Naive thymus-derived CD4-positive, alpha-beta T cell (primary cell): ENCODE measurements around the gene CLCN7. TPM values are rescaled to one million over a fixed set of nuclear protein-coding genes. Genes with fewer than 3 reads are reported as not detected.
"Not testable (repeated sequence)": the region's sequence is repeated elsewhere in the genome, so short reads cannot be mapped to it uniquely, and the experiment has no call there.

Source experiments
- ATAC-seq: fragments of 150-1000 bp; cut with Tn5 transposase; 2 replicates; pipeline ENCODE4 v1.10.0; 2021; ENCODE audit warnings: mild to moderate bottlenecking, moderate library complexity
- CTCF ChIA-PET: fragments of 350-600 bp; sonication (Branson Sonifier 250); formaldehyde crosslinking; loops from one replicate; lab custom pipeline; 2021; ENCODE audit warnings: antibody characterized with exemption; lab: Charles Lee
- POLR2A ChIA-PET: fragments of 350-600 bp; sonication (Branson Sonifier 250); formaldehyde crosslinking; loops from one replicate; lab custom pipeline; 2021; ENCODE audit warnings: antibody characterized with exemption, inconsistent platforms; lab: Charles Lee
- DNase-seq, 9 donors: peaks; one replicate each; pipeline versions ENCODE4 v3.0.0 to v3.0.0-alpha.2; 2020 to 2022; ENCODE audit warnings: mixed read lengths in 1 of 9
- H3K27ac ChIP-seq: one replicate; pipeline ENCODE4 v1.7.0; 2013; ENCODE audit warnings: mild to moderate bottlenecking, low read depth, low read length, moderate library complexity
- H3K27me3 ChIP-seq, 2 donors: one replicate each; pipeline ENCODE4 v1.7.0; 2013; ENCODE audit warnings: low read length in 2 of 2, mild to moderate bottlenecking in 2 of 2, moderate library complexity in 2 of 2; ENCODE audit not compliant: control insufficient read depth in 2 of 2, insufficient read depth in 2 of 2
- H3K36me3 ChIP-seq, 3 experiments: 1 replicate in 2 of 3; 2 replicates in 1 of 3; pipeline ENCODE4 v1.7.0; 2013; ENCODE audit warnings: low read length in 3 of 3, mild to moderate bottlenecking in 3 of 3, moderate library complexity in 1 of 3; ENCODE audit not compliant: insufficient read depth in 3 of 3, control insufficient read depth in 2 of 3
- H3K4me1 ChIP-seq, 2 donors: one replicate each; pipeline ENCODE4 v1.7.0; 2013; ENCODE audit warnings: low read length in 2 of 2, mild to moderate bottlenecking in 2 of 2, moderate library complexity in 1 of 2; ENCODE audit not compliant: control insufficient read depth in 2 of 2, insufficient read depth in 2 of 2
- H3K4me3 ChIP-seq: 2 replicates; pipeline ENCODE4 v1.7.0; 2013; ENCODE audit warnings: mild to moderate bottlenecking, low read length
- H3K9me3 ChIP-seq, 3 experiments: 1 replicate in 2 of 3; 2 replicates in 1 of 3; pipeline ENCODE4 v1.7.0; 2013; ENCODE audit warnings: low read length in 3 of 3; ENCODE audit not compliant: control insufficient read depth in 2 of 3
- H3K27ac Mint-ChIP-seq, 9 donors: one replicate each; pipeline ENCODE4 v1.8.0; 2020 to 2022; ENCODE audit warnings: mixed read lengths in 9 of 9, mild to moderate bottlenecking in 8 of 9, moderate library complexity in 5 of 9, inconsistent platforms in 2 of 9
- H3K27me3 Mint-ChIP-seq, 5 donors: one replicate each; pipeline ENCODE4 v1.8.0; 2021 to 2022; ENCODE audit warnings: mixed read lengths in 5 of 5, mild to moderate bottlenecking in 1 of 5
- H3K36me3 Mint-ChIP-seq, 5 donors: one replicate each; pipeline ENCODE4 v1.8.0; 2020 to 2022; ENCODE audit warnings: mixed read lengths in 5 of 5, mild to moderate bottlenecking in 3 of 5, inconsistent platforms in 1 of 5
- H3K4me1 Mint-ChIP-seq, 7 donors: one replicate each; pipeline ENCODE4 v1.8.0; 2020 to 2022; ENCODE audit warnings: mixed read lengths in 7 of 7, mild to moderate bottlenecking in 3 of 7, inconsistent platforms in 1 of 7
- H3K4me3 Mint-ChIP-seq, 10 donors: one replicate each; pipeline ENCODE4 v1.8.0; 2020 to 2022; ENCODE audit warnings: mild to moderate bottlenecking in 10 of 10, mixed read lengths in 10 of 10, moderate library complexity in 6 of 10, inconsistent platforms in 2 of 10
- H3K9me3 Mint-ChIP-seq, 11 donors: one replicate each; pipeline ENCODE4 v1.8.0; 2020 to 2022; ENCODE audit warnings: mixed read lengths in 11 of 11, mild to moderate bottlenecking in 4 of 11, inconsistent platforms in 1 of 11, moderate library complexity in 1 of 11
- intact Hi-C, 2 donors: fragments of 100-400 bp; cut with micrococcal nuclease; formaldehyde crosslinking; loops; one replicate each; pipeline ENCODE4 v1.15.1; 2023
- polyA plus RNA-seq, 2 donors: library from polyadenylated mRNA; unstranded; fragments of 300-500 nt; fragmentation: Illumina TruSeq; gene quantifications; one replicate each; pipeline ENCODE4 v1.2.3, GENCODE V29; 2021
- total RNA-seq, 6 experiments: library from RNA in 5 of 6; stranded (reverse) in 5 of 6; gene quantifications; 1 replicate in 5 of 6; 2 replicates in 1 of 6; pipeline ENCODE4 v1.2.3 and lab custom pipeline; 2021 to 2026

The CLCN7 gene
- total and polyA plus RNA-seq, 7 experiments from 2014 or later, result 17.0 to 140 (median 106) TPM

DNA sequence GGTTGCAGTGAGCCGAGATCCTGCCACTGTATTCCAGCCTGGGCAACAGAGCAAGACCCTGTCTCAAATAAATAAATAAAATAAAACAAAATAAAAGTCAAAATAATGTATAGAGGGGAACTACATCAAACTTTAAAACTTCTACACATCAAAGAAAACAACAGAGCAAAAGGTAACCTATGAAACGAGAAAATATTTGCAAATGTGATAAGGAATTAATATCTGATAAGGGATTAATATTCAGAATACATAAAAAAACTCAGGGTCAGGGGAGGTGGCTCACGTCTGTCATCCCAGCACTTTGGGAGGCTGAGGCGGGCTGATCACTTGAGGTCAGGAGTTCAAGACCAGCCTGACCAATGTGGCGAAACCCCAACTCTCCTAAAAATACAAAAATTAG is 5.7 kb downstream of the CLCN7 start:
- H3K27me3 ChIP-seq, H3K4me3 ChIP-seq, DNase-seq, H3K36me3 Mint-ChIP-seq, H3K9me3 Mint-ChIP-seq, intact Hi-C loops, H3K27me3 Mint-ChIP-seq, ATAC-seq, H3K27ac ChIP-seq, H3K9me3 ChIP-seq, H3K27ac Mint-ChIP-seq, CTCF ChIA-PET: not testable (repeated sequence)
- Mint-ChIP-seq H3K4me3 (peak overlapping the region in 1 of 10 donors; percentile 38), H3K4me1 (peaks cover 13 to 47% (median 40%) of the 10 kb centered on the region in 7 donors)
- peaks cover 0 to 12% (median 4%) of the 10 kb centered on the region in 3 experiments for H3K36me3 ChIP-seq
- POLR2A ChIA-PET, result interaction anchor here (1.3 kb wide), 1 partner anchor 48 kb away, joined by 3 read pairs; no protein-coding TSS in a partner anchor
- peaks cover 5 to 12% of the 10 kb centered on the region in 2 donors for H3K4me1 ChIP-seq

- no peak overlapping the region for H3K27ac Mint-ChIP-seq
Measured at GRCh38 chr16:1468426-1468810, 6.4 kb downstream of the CLCN7 start.

GRCh38 chr16:1466968-1467521 is 7.8 kb downstream of the CLCN7 start:
- Histone ChIP-seq H3K27ac (no peak overlapping the region), H3K27me3 (no peaks in the 10 kb centered on the region), H3K4me1 (no peaks in the 10 kb centered on the region), H3K4me3 (no peak overlapping the region), H3K9me3 (no peaks in the 10 kb centered on the region), H3K36me3 (peaks cover 0 to 23% (median 4%) of the 10 kb centered on the region in 3 experiments)
- ChIA-PET POLR2A (no interaction called here), CTCF (no interaction called here)
- Mint-ChIP-seq H3K4me1 (peaks cover 4 to 30% (median 27%) of the 10 kb centered on the region in 7 donors), H3K9me3 (no peaks in the 10 kb centered on the region), H3K4me3 (peak overlapping the region in 1 of 10 donors; percentile 45), H3K27me3 (no peaks in the 10 kb centered on the region), H3K36me3 (peaks cover 0 to 13% (median 0%) of the 10 kb centered on the region in 5 donors), H3K27ac (no peak overlapping the region)
- ATAC-seq (peak; percentile 57), DNase-seq (no peak)
- intact Hi-C loops, result no loop called here

More at GRCh38 chr16:1468426-1468810, 6.4 kb downstream of the CLCN7 start:
- H3K9me3 ChIP-seq, result no peaks in the 10 kb centered on the region
- H3K4me1 Mint-ChIP-seq, result peaks cover 10 to 40% (median 37%) of the 10 kb centered on the region in 7 donors
- ChIA-PET POLR2A (no interaction called here), CTCF (no interaction called here)
- no peaks in the 10 kb centered on the region for H3K9me3 Mint-ChIP-seq
- no peaks in the 10 kb centered on the region for H3K27me3 Mint-ChIP-seq
- H3K4me1 ChIP-seq, result peaks cover 0 to 5% of the 10 kb centered on the region in 2 donors
- H3K4me3 Mint-ChIP-seq, result no peak overlapping the region
- ATAC-seq (no peak), DNase-seq (no peak)
- peaks cover 0 to 14% (median 4%) of the 10 kb centered on the region in 3 experiments for H3K36me3 ChIP-seq
- H3K27ac ChIP-seq, result no peak overlapping the region
- no peak overlapping the region for H3K4me3 ChIP-seq
- intact Hi-C loops, result no loop called here
- peaks cover 0 to 5% (median 0%) of the 10 kb centered on the region in 5 donors for H3K36me3 Mint-ChIP-seq
- no peaks in the 10 kb centered on the region for H3K27me3 ChIP-seq

GRCh38 chr16:1466054-1466453 is 8.8 kb downstream of the CLCN7 start:
- Histone ChIP-seq H3K4me1 (no peaks in the 10 kb centered on the region), H3K36me3 (peaks cover 0 to 32% (median 4%) of the 10 kb centered on the region in 3 experiments), H3K9me3 (no peaks in the 10 kb centered on the region), H3K27ac (no peak overlapping the region), H3K4me3 (no peak overlapping the region), H3K27me3 (no peaks in the 10 kb centered on the region)
- Mint-ChIP-seq H3K9me3 (no peaks in the 10 kb centered on the region), H3K4me3 (no peak overlapping the region), H3K27ac (peak overlapping the region in 1 of 9 donors; percentile 17), H3K4me1 (peaks cover 0 to 28% (median 19%) of the 10 kb centered on the region in 7 donors), H3K36me3 (peaks cover 0 to 13% (median 0%) of the 10 kb centered on the region in 5 donors), H3K27me3 (no peaks in the 10 kb centered on the region)
- CTCF ChIA-PET, result no interaction called here
- POLR2A ChIA-PET, result no interaction called here
- ATAC-seq, result no peak
- intact Hi-C loops, result no loop called here
- no peak for DNase-seq

GRCh38 chr16:1465567-1465915 is 9.3 kb downstream of the CLCN7 start:
- H3K27me3 Mint-ChIP-seq, result no peaks in the 10 kb centered on the region
- no peak overlapping the region for H3K4me3 ChIP-seq
- H3K27ac ChIP-seq, result no peak overlapping the region
- intact Hi-C loops, result no loop called here
- H3K9me3 Mint-ChIP-seq, result no peaks in the 10 kb centered on the region
- H3K9me3 ChIP-seq, result no peaks in the 10 kb centered on the region
- H3K36me3 ChIP-seq, result peaks cover 0 to 37% (median 4%) of the 10 kb centered on the region in 3 experiments
- H3K4me1 Mint-ChIP-seq, result peaks cover 0 to 23% (median 14%) of the 10 kb centered on the region in 7 donors
- DNase-seq (no peak), ATAC-seq (no peak)
- ChIA-PET CTCF (no interaction called here), POLR2A (no interaction called here)
- no peak overlapping the region for H3K27ac Mint-ChIP-seq
- no peaks in the 10 kb centered on the region for H3K4me1 ChIP-seq
- H3K36me3 Mint-ChIP-seq, result peaks cover 0 to 13% (median 0%) of the 10 kb centered on the region in 5 donors
- no peaks in the 10 kb centered on the region for H3K27me3 ChIP-seq
- no peak overlapping the region for H3K4me3 Mint-ChIP-seq

DNA sequence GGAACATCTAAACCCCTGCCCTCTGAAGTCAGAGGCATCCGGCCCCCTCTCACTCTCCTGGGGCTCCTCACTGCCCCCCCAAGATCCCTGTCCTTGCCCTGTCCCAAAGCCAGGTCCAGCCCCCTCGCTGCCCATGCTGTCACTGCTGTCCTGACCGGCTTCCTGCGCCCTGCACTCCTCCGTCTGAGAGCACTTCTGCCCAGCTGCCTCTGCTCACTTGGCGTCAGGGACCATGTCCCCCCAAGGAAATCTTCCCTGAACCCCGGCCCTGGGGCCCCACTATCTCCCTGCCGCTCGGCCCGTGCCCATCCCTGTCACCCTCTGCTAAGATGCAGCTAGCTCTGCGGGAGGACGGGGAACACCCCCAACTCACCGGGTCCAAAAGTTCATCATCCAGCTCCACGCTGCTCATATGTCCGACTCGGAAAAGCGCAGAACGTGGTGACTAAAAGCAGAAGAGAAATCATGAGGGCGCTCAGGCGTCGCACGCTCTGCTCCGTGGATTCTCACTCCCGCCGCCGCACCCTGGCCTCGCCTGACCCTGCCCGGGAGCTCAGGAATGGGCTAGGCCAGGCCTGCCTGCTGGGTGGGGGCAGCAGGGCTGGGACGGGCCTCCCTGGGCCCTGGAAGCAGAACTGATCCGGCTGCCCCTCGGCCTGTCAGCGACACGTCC is 9.8 kb downstream of the CLCN7 start:
- intact Hi-C loops, result no loop called here
- H3K4me1 Mint-ChIP-seq, result peaks cover 0 to 20% (median 9%) of the 10 kb centered on the region in 7 donors

More for the DNA sequence above, 9.8 kb downstream of the CLCN7 start:
- Histone ChIP-seq H3K36me3 (peaks cover 0 to 43% (median 8%) of the 10 kb centered on the region in 3 experiments), H3K4me3 (no peak overlapping the region), H3K27ac (no peak overlapping the region), H3K4me1 (no peaks in the 10 kb centered on the region), H3K9me3 (no peaks in the 10 kb centered on the region), H3K27me3 (no peaks in the 10 kb centered on the region)
- no peaks in the 10 kb centered on the region for H3K9me3 Mint-ChIP-seq
- H3K27me3 Mint-ChIP-seq, result no peaks in the 10 kb centered on the region
- no peak overlapping the region for H3K27ac Mint-ChIP-seq
- ATAC-seq (no peak), DNase-seq (no peak)
- peaks cover 0 to 13% (median 0%) of the 10 kb centered on the region in 5 donors for H3K36me3 Mint-ChIP-seq
- no peak overlapping the region for H3K4me3 Mint-ChIP-seq
- ChIA-PET CTCF (no interaction called here), POLR2A (no interaction called here)
